ENCODE data around the gene EML4. TPM values are rescaled to one million over a fixed set of nuclear protein-coding genes. Genes with fewer than 3 reads are reported as not detected.
"Not testable (repeated sequence)": the region's sequence is repeated elsewhere in the genome, so short reads cannot be mapped to it uniquely, and the experiment has no call there.

EML4 gene
- total RNA-seq, 1 experiment from 2014 or later: 31.2 TPM

DNA sequence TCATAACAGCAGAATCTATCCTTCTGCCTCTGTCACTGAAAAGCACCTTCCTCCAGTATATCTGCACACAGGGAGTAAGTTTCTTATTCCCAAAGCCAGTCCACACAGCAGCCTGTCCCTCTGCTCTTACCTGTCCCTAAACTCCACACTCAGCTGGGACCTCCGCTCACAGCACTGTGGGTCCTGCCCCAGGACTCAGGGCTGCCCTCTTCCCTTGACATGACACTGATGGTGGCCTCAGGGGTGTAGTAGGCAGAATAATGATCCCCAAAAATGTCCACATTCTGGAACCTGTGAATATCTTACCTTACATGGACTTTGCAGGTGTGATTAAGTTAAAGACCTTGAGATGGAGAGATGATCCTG lies 39.7 kb upstream of the EML4 start:
- POLR2A ChIA-PET: interaction anchor here (1.5 kb wide), 1 partner anchor 12 kb away, joined by 3 read pairs; no protein-coding TSS in a partner anchor
- Mint-ChIP-seq H3K4me3 (ENCODE audit: unreplicated experiment) (no peak overlapping the region), H3K27ac (ENCODE audit: low read depth, unreplicated experiment) (no peak overlapping the region), H3K9me3 (ENCODE audit: unreplicated experiment) (no peaks in the 10 kb centered on the region), H3K4me1 (ENCODE audit: insufficient read depth, unreplicated experiment) (peaks cover 58% of the 10 kb centered on the region), H3K27me3 (ENCODE audit: insufficient read depth, unreplicated experiment) (no peaks in the 10 kb centered on the region), H3K36me3 (ENCODE audit: insufficient read depth, unreplicated experiment) (no peaks in the 10 kb centered on the region)
- no peak for DNase-seq (ENCODE audit: unreplicated experiment)
- intact Hi-C loops (cut with micrococcal nuclease): no loop called here
- CTCF ChIA-PET: interaction anchor here (0.9 to 1.1 kb wide), 2 partner anchors 11 to 111 kb away, joined by 3 to 5 read pairs; no protein-coding TSS in a partner anchor
- TF ChIP-seq, protein P1, sequence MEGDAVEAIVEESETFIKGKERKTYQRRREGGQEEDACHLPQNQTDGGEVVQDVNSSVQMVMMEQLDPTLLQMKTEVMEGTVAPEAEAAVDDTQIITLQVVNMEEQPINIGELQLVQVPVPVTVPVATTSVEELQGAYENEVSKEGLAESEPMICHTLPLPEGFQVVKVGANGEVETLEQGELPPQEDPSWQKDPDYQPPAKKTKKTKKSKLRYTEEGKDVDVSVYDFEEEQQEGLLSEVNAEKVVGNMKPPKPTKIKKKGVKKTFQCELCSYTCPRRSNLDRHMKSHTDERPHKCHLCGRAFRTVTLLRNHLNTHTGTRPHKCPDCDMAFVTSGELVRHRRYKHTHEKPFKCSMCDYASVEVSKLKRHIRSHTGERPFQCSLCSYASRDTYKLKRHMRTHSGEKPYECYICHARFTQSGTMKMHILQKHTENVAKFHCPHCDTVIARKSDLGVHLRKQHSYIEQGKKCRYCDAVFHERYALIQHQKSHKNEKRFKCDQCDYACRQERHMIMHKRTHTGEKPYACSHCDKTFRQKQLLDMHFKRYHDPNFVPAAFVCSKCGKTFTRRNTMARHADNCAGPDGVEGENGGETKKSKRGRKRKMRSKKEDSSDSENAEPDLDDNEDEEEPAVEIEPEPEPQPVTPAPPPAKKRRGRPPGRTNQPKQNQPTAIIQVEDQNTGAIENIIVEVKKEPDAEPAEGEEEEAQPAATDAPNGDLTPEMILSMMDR (IDR thresholded peaks at IDR 0.05; ENCODE audit: unreplicated experiment): no peak
- BruUV-seq (replicated peaks): no TSS peak

DNA sequence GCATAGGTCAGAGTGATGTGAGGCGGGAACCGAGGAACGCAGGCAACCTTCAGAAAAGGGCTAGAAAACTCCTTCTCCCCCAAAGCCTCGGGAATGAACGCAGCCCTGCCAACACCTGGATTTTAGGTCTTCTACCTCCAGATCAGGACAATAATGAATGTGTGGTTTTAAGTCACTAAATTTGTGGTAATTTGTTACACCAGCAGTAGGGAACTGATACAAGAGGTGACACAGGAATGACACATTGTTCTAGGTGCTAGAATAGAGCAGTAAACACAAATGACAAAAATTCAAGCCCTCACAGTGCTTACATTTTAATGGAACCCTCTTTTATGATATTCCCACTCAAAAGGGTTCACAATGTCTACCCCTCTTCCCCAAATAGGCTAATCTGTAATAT lies 39.2 kb upstream of the EML4 start:
- Mint-ChIP-seq H3K4me3 (ENCODE audit: unreplicated experiment) (no peak overlapping the region), H3K36me3 (ENCODE audit: insufficient read depth, unreplicated experiment) (no peaks in the 10 kb centered on the region), H3K4me1 (ENCODE audit: insufficient read depth, unreplicated experiment) (peaks cover 58% of the 10 kb centered on the region), H3K27me3 (ENCODE audit: insufficient read depth, unreplicated experiment) (no peaks in the 10 kb centered on the region), H3K9me3 (ENCODE audit: unreplicated experiment) (no peaks in the 10 kb centered on the region), H3K27ac (ENCODE audit: low read depth, unreplicated experiment) (no peak overlapping the region)
- CTCF ChIA-PET: interaction anchor here (0.9 kb wide), 1 partner anchor 111 kb away, joined by 5 read pairs; no protein-coding TSS in a partner anchor
- POLR2A ChIA-PET: interaction anchor here (1.5 kb wide), 1 partner anchor 12 kb away, joined by 3 read pairs; no protein-coding TSS in a partner anchor
- intact Hi-C loops (cut with micrococcal nuclease): no loop called here
- DNase-seq (ENCODE audit: unreplicated experiment): no peak
- TF ChIP-seq, protein P1 (IDR thresholded peaks at IDR 0.05; ENCODE audit: unreplicated experiment): no peak
- BruUV-seq (replicated peaks): no TSS peak

DNA sequence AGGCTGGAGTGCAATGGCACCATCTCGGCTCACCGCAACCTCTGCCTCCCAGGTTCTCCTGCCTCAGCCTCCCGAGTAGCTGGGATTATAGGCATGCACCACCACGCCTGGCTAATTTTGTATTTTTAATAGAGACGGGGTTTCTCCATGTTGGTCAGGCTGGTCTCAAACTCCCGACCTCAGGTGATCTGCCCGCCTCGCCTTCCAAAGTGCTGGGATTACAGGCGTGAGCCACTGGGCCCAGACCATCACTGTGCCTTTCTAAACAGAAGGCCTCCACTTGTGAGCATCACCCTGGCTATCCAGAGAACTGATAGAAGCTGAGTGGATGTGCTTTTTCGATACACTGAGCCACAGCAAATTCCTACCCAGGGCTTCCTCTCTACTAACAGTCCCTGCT lies 38.3 kb upstream of the EML4 start:
- H3K27me3 Mint-ChIP-seq (ENCODE audit: insufficient read depth, unreplicated experiment); H3K9me3 Mint-ChIP-seq (ENCODE audit: unreplicated experiment); H3K36me3 Mint-ChIP-seq (ENCODE audit: insufficient read depth, unreplicated experiment); H3K4me3 Mint-ChIP-seq (ENCODE audit: unreplicated experiment); H3K27ac Mint-ChIP-seq (ENCODE audit: low read depth, unreplicated experiment); BruUV-seq (replicated peaks); DNase-seq (ENCODE audit: unreplicated experiment); CTCF ChIA-PET; POLR2A ChIA-PET; intact Hi-C loops (cut with micrococcal nuclease): not testable (repeated sequence)
- H3K4me1 Mint-ChIP-seq (ENCODE audit: insufficient read depth, unreplicated experiment): peaks cover 58% of the 10 kb centered on the region

DNA sequence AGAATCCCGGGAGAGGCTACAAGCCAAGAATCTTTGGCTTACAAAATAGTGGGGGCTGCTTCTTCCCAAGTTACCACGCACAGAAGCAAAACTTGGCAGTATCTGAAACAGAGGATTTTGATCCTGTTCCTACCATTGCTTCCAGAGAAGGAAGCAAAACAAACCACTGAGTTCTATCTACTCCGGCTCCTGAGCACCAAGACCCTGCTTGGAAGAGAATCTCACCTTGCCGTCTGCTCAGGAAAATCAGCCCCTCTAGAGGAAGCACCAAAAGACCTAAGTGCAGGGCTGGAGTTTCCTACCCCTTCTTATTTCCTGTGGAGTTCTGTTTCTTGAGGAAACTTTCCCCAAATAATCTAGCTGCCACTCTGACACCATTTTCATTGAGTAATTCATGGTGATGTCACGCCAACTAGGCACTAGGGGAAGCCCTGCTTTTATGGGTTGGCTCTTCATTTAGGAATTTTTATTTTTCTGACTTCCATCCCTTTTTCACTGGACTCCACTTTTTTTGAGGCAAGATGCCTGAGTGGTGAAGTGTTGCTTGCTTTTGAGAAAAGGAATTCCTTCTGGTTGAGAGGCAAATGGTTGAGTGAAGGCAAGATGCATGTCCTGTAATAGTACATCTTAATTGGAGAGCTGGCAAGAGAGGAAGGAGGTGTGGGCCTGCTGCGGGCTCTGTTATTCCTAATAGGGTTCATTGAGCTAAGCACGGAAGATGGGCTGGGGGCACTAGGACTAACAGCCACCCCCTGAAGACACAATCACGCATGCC lies 36.8 kb upstream of the EML4 start:
- TF ChIP-seq, protein P1 (IDR thresholded peaks at IDR 0.05; ENCODE audit: unreplicated experiment): no peak
- POLR2A ChIA-PET: interaction anchor here (0.6 to 2.1 kb wide), 16 partner anchors 9 to 286 kb away, joined by 3 to 26 read pairs (median 3); partner anchors contain the start of genes COX7A2L and EML4
- CTCF ChIA-PET: interaction anchor here (0.6 to 1.2 kb wide), 6 partner anchors 10 to 263 kb away, joined by 3 to 6 read pairs (median 4); no protein-coding TSS in a partner anchor
- peak overlapping the region; percentile 64 for H3K4me3 Mint-ChIP-seq (ENCODE audit: unreplicated experiment)
- DNase-seq (ENCODE audit: unreplicated experiment): peak; percentile 44
- no peaks in the 10 kb centered on the region for H3K9me3 Mint-ChIP-seq (ENCODE audit: unreplicated experiment)
- H3K27ac Mint-ChIP-seq (ENCODE audit: low read depth, unreplicated experiment): peak overlapping the region; percentile 0
- H3K4me1 Mint-ChIP-seq (ENCODE audit: insufficient read depth, unreplicated experiment): peaks cover 47% of the 10 kb centered on the region
- intact Hi-C loops (cut with micrococcal nuclease): no loop called here
- no peaks in the 10 kb centered on the region for H3K36me3 Mint-ChIP-seq (ENCODE audit: insufficient read depth, unreplicated experiment)
- BruUV-seq (replicated peaks): no TSS peak
- no peaks in the 10 kb centered on the region for H3K27me3 Mint-ChIP-seq (ENCODE audit: insufficient read depth, unreplicated experiment)

Data from MCF 10A (cell line).